ENCODE measurements around the gene RAB32. TPM values are rescaled to one million over a fixed set of nuclear protein-coding genes. Genes with fewer than 3 reads are reported as not detected.

Gene RAB32
- total RNA-seq, 6 donors from 2014 or later = 12.6 to 50.6 (median 30.3) TPM

GRCh38 chr6:146583966-146584365, 40.3 kb downstream of the RAB32 start:
- Histone ChIP-seq H3K9me3 (no peaks in the 10 kb centered on the region), H3K4me1 (no peaks in the 10 kb centered on the region), H3K27ac (no peak overlapping the region), H3K4me3 (no peak overlapping the region), H3K36me3 (no peaks in the 10 kb centered on the region), H3K27me3 (no peaks in the 10 kb centered on the region)
- no peak for ATAC-seq (ENCODE audit: low FRiP score in 2 of 2)
- 69 to 74% methylated on average over 1 of the region's 1 CpG for WGBS, 2 donors
- DNase-seq = no peak
- TF ChIP-seq CTCF (IDR thresholded peaks at IDR 0.05) (no peak), POLR2AphosphoS5 (IDR thresholded peaks at IDR 0.05) (no peak), EP300 (IDR thresholded peaks at IDR 0.05) (no peak), POLR2A (IDR thresholded peaks at IDR 0.05) (no peak)

GRCh38 chr6:146587459-146587858, 43.8 kb downstream of the RAB32 start:
- no peak for TF ChIP-seq POLR2AphosphoS5 (IDR thresholded peaks at IDR 0.05)
- TF ChIP-seq EP300 (IDR thresholded peaks at IDR 0.05) = no peak
- TF ChIP-seq POLR2A (IDR thresholded peaks at IDR 0.05) = no peak
- no peaks in the 10 kb centered on the region for H3K36me3 ChIP-seq
- no peaks in the 10 kb centered on the region for H3K4me1 ChIP-seq
- WGBS, 2 donors = 0% methylated on average over 1 of the region's 1 CpG; no CpG with 5 or more reads in 1 of the 2 donors
- DNase-seq = no peak
- H3K27ac ChIP-seq = no peak overlapping the region
- peak in 1 of 2 donors; percentile 59 for ATAC-seq (ENCODE audit: low FRiP score in 2 of 2)
- no peaks in the 10 kb centered on the region for H3K9me3 ChIP-seq
- H3K27me3 ChIP-seq = no peaks in the 10 kb centered on the region
- H3K4me3 ChIP-seq = no peak overlapping the region

GRCh38 chr6:146590492-146590891, 46.9 kb downstream of the RAB32 start:
- Histone ChIP-seq H3K27me3 (no peaks in the 10 kb centered on the region), H3K36me3 (no peaks in the 10 kb centered on the region), H3K9me3 (no peaks in the 10 kb centered on the region), H3K27ac (no peak overlapping the region), H3K4me3 (no peak overlapping the region), H3K4me1 (no peaks in the 10 kb centered on the region)
- 74 to 86% methylated on average over 1 of the region's 1 CpG for WGBS, 2 donors
- ATAC-seq (ENCODE audit: low FRiP score in 2 of 2) (no peak), DNase-seq (no peak)
- TF ChIP-seq POLR2A (IDR thresholded peaks at IDR 0.05) (no peak), EP300 (IDR thresholded peaks at IDR 0.05) (no peak)

GRCh38 chr6:146592451-146592850, 48.8 kb downstream of the RAB32 start:
- H3K27me3 ChIP-seq = no peaks in the 10 kb centered on the region
- no peaks in the 10 kb centered on the region for H3K9me3 ChIP-seq
- H3K36me3 ChIP-seq = no peaks in the 10 kb centered on the region
- TF ChIP-seq POLR2AphosphoS5 (IDR thresholded peaks at IDR 0.05) (no peak), CTCF (IDR thresholded peaks at IDR 0.05) (no peak), POLR2A (IDR thresholded peaks at IDR 0.05) (no peak), EP300 (IDR thresholded peaks at IDR 0.05) (no peak)
- ATAC-seq (ENCODE audit: low FRiP score in 2 of 2) (no peak), DNase-seq (no peak)
- H3K27ac ChIP-seq = no peak overlapping the region
- H3K4me3 ChIP-seq = no peak overlapping the region
- H3K4me1 ChIP-seq = no peaks in the 10 kb centered on the region

- Histone ChIP-seq H3K36me3 (no peaks in the 10 kb centered on the region), H3K9me3 (no peaks in the 10 kb centered on the region), H3K27me3 (no peaks in the 10 kb centered on the region), H3K4me3 (no peak overlapping the region), H3K4me1 (peaks cover under 1 to 8% (median 4%) of the 10 kb centered on the region in 4 donors), H3K27ac (no peak overlapping the region)
- TF ChIP-seq POLR2AphosphoS5 (IDR thresholded peaks at IDR 0.05) (no peak), CTCF (IDR thresholded peaks at IDR 0.05) (no peak), EP300 (IDR thresholded peaks at IDR 0.05) (no peak), POLR2A (IDR thresholded peaks at IDR 0.05) (no peak)
- ATAC-seq (ENCODE audit: low FRiP score in 2 of 2) (peak in 1 of 2 donors; percentile 34), DNase-seq (peak in 1 of 2 donors; percentile 35)
- WGBS, 2 donors = 44 to 58% methylated on average over 2 of the region's 2 CpGs
These were observed 50.4 kb downstream of the RAB32 start for GRCh38 chr6:146593986-146594385.

GRCh38 chr6:146594495-146594894, 50.9 kb downstream of the RAB32 start:
- Histone ChIP-seq H3K36me3 (no peaks in the 10 kb centered on the region), H3K27ac (no peak overlapping the region), H3K9me3 (no peaks in the 10 kb centered on the region), H3K27me3 (no peaks in the 10 kb centered on the region), H3K4me3 (no peak overlapping the region), H3K4me1 (peaks cover 2 to 8% (median 5%) of the 10 kb centered on the region in 4 donors)
- 56 to 73% methylated on average over 1 of the region's 1 CpG for WGBS, 2 donors
- no peak for DNase-seq
- ATAC-seq (ENCODE audit: low FRiP score in 2 of 2) = peak in 1 of 2 donors; percentile 58
- TF ChIP-seq POLR2AphosphoS5 (IDR thresholded peaks at IDR 0.05) = no peak
- TF ChIP-seq POLR2A (IDR thresholded peaks at IDR 0.05) = no peak
- no peak for TF ChIP-seq CTCF (IDR thresholded peaks at IDR 0.05)
- TF ChIP-seq EP300 (IDR thresholded peaks at IDR 0.05) = no peak

Data from upper lobe of left lung (tissue), 6 donors.